Measurements from ENCODE around the gene ANKRD37.

DNA sequence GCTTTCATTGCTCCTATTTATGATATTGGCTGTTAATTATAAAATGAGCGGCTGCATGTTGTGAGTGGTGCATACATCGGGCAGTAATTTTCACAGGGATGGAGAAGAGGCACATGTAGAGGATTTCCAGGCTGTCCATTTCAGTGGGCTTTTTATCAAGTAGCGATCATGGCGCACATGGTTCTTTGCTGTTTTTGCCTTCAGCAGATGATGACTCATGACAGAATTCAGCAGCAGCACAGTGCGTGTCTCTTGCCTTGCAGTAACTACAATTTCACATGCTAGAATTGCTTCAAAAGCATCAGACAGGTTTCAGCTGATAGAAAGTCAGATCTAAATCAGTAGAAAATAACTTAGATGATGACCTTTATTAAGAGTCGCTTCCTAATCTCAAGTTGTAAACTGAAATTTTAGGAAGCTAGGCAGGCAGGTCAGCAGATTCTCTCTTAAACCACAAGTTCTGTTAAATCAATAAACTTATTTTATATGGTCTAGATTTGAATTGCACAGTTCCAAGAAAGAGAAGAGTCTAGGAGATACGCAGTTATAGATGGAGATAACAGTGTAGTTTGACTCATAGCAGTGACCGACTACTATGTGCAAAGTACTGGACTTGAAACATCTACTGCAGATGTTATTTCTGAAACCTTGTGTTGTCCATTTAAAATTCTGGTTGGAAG, 36.7 kb upstream of the ANKRD37 start:
- no peak for TF ChIP-seq CTCF (IDR thresholded peaks at IDR 0.05; ENCODE audit: low read depth, low read length, missing input control)
- no peak for TF ChIP-seq TAF1 (conservative IDR thresholded peaks at IDR 0.05)
- TF ChIP-seq RAD21 (IDR thresholded peaks at IDR 0.05) = no peak
- no peak for TF ChIP-seq HNF4G (IDR thresholded peaks at IDR 0.05)
